SK-N-SH (cell line): ENCODE results near the gene CARS2.

Experiments used
- EZH2phosphoT487 ChIP-seq: fragments of 200-600 bp; sonication (generic); IDR thresholded peaks from 2 replicates; pipeline ENCODE4 v1.6.1; 2017; ENCODE audit warnings: low read depth, mixed run types, mild to moderate bottlenecking, antibody characterized with exemption, moderate library complexity, borderline replicate concordance
- FOSL2 ChIP-seq: IDR thresholded peaks from 2 replicates; pipeline ENCODE4 v1.4.0; 2012; ENCODE audit warnings: low read depth, mild to moderate bottlenecking, moderate library complexity, borderline replicate concordance
- FOXJ3 ChIP-seq: sonication (generic); formaldehyde crosslinking; IDR thresholded peaks from 2 replicates; pipeline ENCODE4 v1.5.1; 2020; ENCODE audit warnings: mild to moderate bottlenecking, missing genetic modification reagents
- GATA2 ChIP-seq: sonication (generic); formaldehyde crosslinking; IDR thresholded peaks from 2 replicates; pipeline ENCODE4 v1.5.0; 2020; ENCODE audit warnings: mild to moderate bottlenecking, missing genetic modification reagents
- JUND ChIP-seq: IDR thresholded peaks from 2 replicates; pipeline ENCODE4 v1.4.0; 2012
- POLR2AphosphoS5 ChIP-seq: IDR thresholded peaks from 2 replicates; pipeline ENCODE4 v1.6.1; 2012; ENCODE audit warnings: low read depth, low read length
- RAD21 ChIP-seq: IDR thresholded peaks from 2 replicates; pipeline ENCODE4 v1.6.1; 2012; ENCODE audit warnings: mild to moderate bottlenecking, low read length
- RFX5 ChIP-seq: IDR thresholded peaks from 2 replicates; pipeline ENCODE4 v1.6.1; 2012; ENCODE audit warnings: mild to moderate bottlenecking, improper control_type of control experiment, low read length
- TAF1 ChIP-seq: IDR thresholded peaks from 2 replicates; pipeline ENCODE4 v1.6.1; 2012; ENCODE audit warnings: low read depth, mild to moderate bottlenecking, low read length, moderate library complexity, borderline replicate concordance
- TCF12 ChIP-seq: IDR thresholded peaks from 2 replicates; pipeline ENCODE4 v1.4.0; 2012
- YY1 ChIP-seq: IDR thresholded peaks from 2 replicates; pipeline ENCODE4 v1.4.0; 2012; ENCODE audit warnings: low read depth, mild to moderate bottlenecking
- TF ChIP-seq, protein P1 (sequence below): fragments of 200-600 bp; sonication (generic); IDR thresholded peaks from 2 replicates; pipeline ENCODE4 v1.6.1; 2017; ENCODE audit warnings: antibody characterized with exemption, mild to moderate bottlenecking, moderate library complexity

DNA sequence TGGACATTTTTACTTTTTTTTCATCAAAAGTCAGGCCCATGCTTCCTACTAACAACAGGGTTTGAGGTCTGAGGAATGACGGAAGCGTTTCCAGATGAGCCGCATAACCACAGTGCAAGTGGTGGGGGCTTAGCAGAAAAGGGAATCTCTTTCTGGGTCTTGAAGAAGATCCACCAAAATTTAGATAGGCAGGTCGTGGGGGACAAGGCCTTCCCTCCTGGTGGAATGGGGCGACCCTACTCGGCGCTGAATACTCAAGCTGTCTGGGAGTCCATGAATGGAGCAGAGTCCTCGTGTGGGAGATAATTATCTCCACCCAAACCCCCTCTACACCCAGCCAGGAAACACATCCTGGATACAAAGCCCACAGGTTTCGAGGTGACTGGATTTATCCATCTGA is 36.9 kb downstream of the CARS2 start:
- TF ChIP-seq, protein P1, sequence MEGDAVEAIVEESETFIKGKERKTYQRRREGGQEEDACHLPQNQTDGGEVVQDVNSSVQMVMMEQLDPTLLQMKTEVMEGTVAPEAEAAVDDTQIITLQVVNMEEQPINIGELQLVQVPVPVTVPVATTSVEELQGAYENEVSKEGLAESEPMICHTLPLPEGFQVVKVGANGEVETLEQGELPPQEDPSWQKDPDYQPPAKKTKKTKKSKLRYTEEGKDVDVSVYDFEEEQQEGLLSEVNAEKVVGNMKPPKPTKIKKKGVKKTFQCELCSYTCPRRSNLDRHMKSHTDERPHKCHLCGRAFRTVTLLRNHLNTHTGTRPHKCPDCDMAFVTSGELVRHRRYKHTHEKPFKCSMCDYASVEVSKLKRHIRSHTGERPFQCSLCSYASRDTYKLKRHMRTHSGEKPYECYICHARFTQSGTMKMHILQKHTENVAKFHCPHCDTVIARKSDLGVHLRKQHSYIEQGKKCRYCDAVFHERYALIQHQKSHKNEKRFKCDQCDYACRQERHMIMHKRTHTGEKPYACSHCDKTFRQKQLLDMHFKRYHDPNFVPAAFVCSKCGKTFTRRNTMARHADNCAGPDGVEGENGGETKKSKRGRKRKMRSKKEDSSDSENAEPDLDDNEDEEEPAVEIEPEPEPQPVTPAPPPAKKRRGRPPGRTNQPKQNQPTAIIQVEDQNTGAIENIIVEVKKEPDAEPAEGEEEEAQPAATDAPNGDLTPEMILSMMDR = no peak
- TF ChIP-seq TCF12 = no peak
- TF ChIP-seq GATA2 = no peak
- TF ChIP-seq TAF1 = no peak
- no peak for TF ChIP-seq RAD21
- TF ChIP-seq YY1 = no peak
- TF ChIP-seq POLR2AphosphoS5 = no peak
- TF ChIP-seq RFX5 = no peak
- TF ChIP-seq EZH2phosphoT487 = no peak
- no peak for TF ChIP-seq JUND
- TF ChIP-seq FOXJ3 (CRISPR knock-in tag) = no peak
- TF ChIP-seq FOSL2 = no peak
